ENCODE measurements around the gene KIF6.

DNA sequence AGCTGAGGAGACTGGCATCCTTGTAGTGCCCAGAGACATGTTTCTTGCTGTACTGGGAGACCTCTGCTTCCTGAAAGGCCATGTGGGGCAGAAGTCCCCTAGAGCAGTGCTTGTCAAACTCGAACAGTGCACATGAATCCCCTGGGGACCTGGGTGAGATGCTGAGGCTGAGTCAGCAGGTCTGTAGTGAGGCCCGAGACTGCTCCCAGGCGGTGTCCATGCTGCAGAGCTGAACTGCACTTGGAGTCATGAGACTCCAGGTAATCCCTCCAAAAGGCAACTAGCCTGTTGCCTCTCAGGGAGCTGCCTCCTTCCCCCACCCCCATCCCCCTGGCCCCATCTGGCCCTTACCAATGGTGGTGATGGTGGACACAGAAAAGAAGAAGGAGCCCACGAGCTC, 414.7 kb downstream of the KIF6 start:
- TF ChIP-seq, protein P1, sequence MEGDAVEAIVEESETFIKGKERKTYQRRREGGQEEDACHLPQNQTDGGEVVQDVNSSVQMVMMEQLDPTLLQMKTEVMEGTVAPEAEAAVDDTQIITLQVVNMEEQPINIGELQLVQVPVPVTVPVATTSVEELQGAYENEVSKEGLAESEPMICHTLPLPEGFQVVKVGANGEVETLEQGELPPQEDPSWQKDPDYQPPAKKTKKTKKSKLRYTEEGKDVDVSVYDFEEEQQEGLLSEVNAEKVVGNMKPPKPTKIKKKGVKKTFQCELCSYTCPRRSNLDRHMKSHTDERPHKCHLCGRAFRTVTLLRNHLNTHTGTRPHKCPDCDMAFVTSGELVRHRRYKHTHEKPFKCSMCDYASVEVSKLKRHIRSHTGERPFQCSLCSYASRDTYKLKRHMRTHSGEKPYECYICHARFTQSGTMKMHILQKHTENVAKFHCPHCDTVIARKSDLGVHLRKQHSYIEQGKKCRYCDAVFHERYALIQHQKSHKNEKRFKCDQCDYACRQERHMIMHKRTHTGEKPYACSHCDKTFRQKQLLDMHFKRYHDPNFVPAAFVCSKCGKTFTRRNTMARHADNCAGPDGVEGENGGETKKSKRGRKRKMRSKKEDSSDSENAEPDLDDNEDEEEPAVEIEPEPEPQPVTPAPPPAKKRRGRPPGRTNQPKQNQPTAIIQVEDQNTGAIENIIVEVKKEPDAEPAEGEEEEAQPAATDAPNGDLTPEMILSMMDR (conservative IDR thresholded peaks at IDR 0.05; ENCODE audit: low read length), result no peak
- no peak for TF ChIP-seq EZH2phosphoT487 (IDR thresholded peaks at IDR 0.05; ENCODE audit: borderline replicate concordance)

Measured in Loucy (cell line).